ENCODE results near the gene SH3RF3.

The SH3RF3 gene

GRCh38 chr2:109514857-109515256 is 385.9 kb downstream of the SH3RF3 start:
- no peak for DNase-seq (ENCODE audit: low read depth)
- H3K4me3 ChIP-seq (replicated peaks; ENCODE audit: low read depth, low read length): no peak overlapping the region
- TF ChIP-seq CTCF (IDR thresholded peaks at IDR 0.05; ENCODE audit: low read length, missing control alignments): no peak

- peak; percentile 52 for DNase-seq (ENCODE audit: low read depth)
- peak; percentile 70 for TF ChIP-seq CTCF (IDR thresholded peaks at IDR 0.05; ENCODE audit: low read length, missing control alignments)
Measured at GRCh38 chr2:109516445-109517117, 387.6 kb downstream of the SH3RF3 start.

GRCh38 chr2:109517118-109517889 is 388.3 kb downstream of the SH3RF3 start:
- H3K4me3 ChIP-seq (replicated peaks; ENCODE audit: low read depth, low read length): no peak overlapping the region
- no peak for DNase-seq (ENCODE audit: low read depth)
- no peak for TF ChIP-seq CTCF (IDR thresholded peaks at IDR 0.05; ENCODE audit: low read length, missing control alignments)

More at GRCh38 chr2:109516445-109517117, 387.6 kb downstream of the SH3RF3 start:
- no peak overlapping the region for H3K4me3 ChIP-seq (replicated peaks; ENCODE audit: low read depth, low read length)

- DNase-seq (ENCODE audit: low read depth): no peak
- H3K4me3 ChIP-seq (replicated peaks; ENCODE audit: low read depth, low read length): no peak overlapping the region
- TF ChIP-seq CTCF (IDR thresholded peaks at IDR 0.05; ENCODE audit: low read length, missing control alignments): no peak
Measured at GRCh38 chr2:109519513-109519912, 390.5 kb downstream of the SH3RF3 start.

DNA sequence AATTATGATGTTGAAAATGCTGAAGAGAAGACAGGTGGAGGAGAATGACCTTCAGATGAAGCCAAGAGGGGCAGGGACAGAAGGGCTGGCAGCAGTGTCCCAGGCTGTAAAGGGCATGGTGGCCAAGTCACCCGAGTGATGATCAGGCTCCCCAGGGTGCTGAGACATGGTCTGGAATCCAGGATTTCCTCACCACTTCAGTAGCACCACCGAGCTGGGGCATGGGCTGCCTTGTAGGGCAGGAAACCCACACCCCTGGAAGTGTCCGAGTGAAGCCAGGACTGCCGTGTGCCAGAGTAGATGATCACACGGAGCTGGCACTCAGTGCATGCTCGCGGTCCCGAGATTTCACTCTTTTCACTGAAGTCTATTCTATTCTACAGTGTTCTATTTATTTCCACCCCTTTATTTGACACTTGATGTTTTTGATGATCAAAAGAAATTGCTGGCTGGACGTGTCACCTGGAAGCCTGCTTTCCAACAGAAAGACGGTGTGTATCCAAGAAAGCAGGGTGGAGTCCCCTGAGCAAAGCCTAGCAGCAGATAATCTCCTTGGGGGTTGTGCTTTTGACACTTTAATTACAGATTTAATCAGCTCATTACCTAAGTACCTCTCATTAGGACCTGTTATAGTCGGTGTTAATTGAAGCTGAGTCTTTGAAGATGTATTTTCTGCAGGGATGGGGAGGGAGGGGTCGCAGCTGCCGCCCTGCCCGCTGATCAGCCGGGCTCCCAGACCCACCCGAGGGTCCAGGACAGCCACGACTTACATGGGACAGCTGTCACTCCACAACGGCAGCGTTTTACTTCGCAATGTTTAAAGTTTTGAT is 392.4 kb downstream of the SH3RF3 start:
- no peak for TF ChIP-seq CTCF (IDR thresholded peaks at IDR 0.05; ENCODE audit: low read length, missing control alignments)
- no peak overlapping the region for H3K4me3 ChIP-seq (replicated peaks; ENCODE audit: low read depth, low read length)
- no peak for DNase-seq (ENCODE audit: low read depth)

DNA sequence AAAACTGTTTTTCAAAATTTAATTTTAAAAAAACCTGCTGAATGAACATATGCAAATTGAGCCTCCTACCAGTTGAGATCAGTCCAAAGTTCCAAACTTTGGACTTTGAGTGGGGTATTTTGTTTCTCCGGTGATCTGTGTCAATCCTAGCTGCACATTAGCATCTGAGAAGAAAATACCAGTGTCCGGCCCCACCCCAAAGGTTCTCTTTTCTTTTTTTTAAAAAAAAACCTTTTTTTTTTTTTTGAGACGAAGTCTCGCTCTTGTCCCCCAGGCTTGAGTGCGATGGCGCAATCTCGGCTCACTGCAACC is 393.0 kb downstream of the SH3RF3 start:
- no peak overlapping the region for H3K4me3 ChIP-seq (replicated peaks; ENCODE audit: low read depth, low read length)
- DNase-seq (ENCODE audit: low read depth): no peak
- TF ChIP-seq CTCF (IDR thresholded peaks at IDR 0.05; ENCODE audit: low read length, missing control alignments): no peak
